AG04450 (cell line): Measurements from ENCODE around the gene PLET1. TPM values are rescaled to one million over a fixed set of nuclear protein-coding genes. Genes with fewer than 3 reads are reported as not detected.

ENCODE experiments used
- CTCF ChIA-PET: fragments of 300-600, 350-600 bp; formaldehyde crosslinking; extraction: SDS; loops from one replicate; lab custom pipeline; 2022; ENCODE audit warnings: antibody characterized with exemption, inconsistent platforms; lab: Charles Lee
- POLR2A ChIA-PET: fragments of 350-600 bp; formaldehyde crosslinking; extraction: SDS; loops from one replicate; lab custom pipeline; 2021; ENCODE audit warnings: antibody characterized with exemption, inconsistent platforms; lab: Yijun Ruan, JAX
- DNase-seq: peaks from one replicate; pipeline ENCODE4 v3.0.0-alpha.2; 2011; ENCODE audit warnings: low read depth, low spot score
- H3K27ac ChIP-seq: one replicate; pipeline ENCODE4 v1.5.1; 2012; ENCODE audit warnings: low read depth, low read length, control low read depth
- H3K27me3 ChIP-seq: one replicate; pipeline ENCODE4 v1.6.0; 2012; ENCODE audit warnings: low read length; ENCODE audit not compliant: control insufficient read depth, insufficient read depth
- H3K4me3 ChIP-seq: 2 replicates; pipeline ENCODE4 v1.5.1; 2011; ENCODE audit warnings: mild to moderate bottlenecking, low read depth, low read length, control low read depth
- H3K9me3 ChIP-seq: 2 replicates; pipeline ENCODE4 v1.5.1; 2012; ENCODE audit warnings: low read length; ENCODE audit not compliant: control insufficient read depth, insufficient read depth
- CTCF ChIP-seq: IDR thresholded peaks from 2 replicates; pipeline ENCODE4 v1.5.1; 2011; ENCODE audit warnings: low read depth, low read length, control low read depth, inconsistent platforms
- polyA plus RNA-seq: library from polyadenylated mRNA; depleted of rRNA; stranded (reverse); fragments of >200 nt; gene quantifications from 2 replicates; pipeline ENCODE4 v1.2.3, GENCODE V29; 2011

Gene PLET1
- polyA plus RNA-seq, 1 experiment = not detected

DNA sequence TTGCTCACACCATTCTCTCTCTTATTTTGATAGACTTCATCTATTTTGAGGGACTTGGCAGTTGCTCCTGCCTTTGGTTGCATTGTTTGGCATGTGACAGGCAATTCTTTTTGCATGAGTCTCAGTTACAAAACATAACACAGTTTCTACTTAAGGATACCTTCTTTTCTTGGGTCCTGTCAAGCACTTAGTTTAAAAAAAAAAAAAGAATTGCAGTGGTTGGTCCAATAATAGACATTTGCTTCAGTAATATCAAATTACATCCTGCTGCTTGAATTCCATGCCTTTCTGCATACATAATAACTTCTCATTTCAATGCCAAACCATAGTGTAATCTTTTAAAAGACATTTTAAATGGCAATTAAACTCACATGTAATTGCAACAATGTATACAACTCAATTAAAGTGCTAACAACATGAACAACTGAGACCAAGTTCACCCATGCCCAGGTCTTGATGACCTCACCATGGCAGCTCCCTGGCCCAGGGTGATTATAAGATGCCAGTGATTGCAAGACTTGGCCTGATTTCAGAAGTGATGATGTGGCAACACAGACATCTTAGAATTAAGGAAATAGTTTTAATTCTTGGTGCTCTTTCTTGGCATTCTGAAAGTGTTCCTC, 32.2 kb upstream of the PLET1 start:
- H3K4me3 ChIP-seq = no peak overlapping the region
- H3K27me3 ChIP-seq = no peaks in the 10 kb centered on the region
- CTCF ChIA-PET = interaction anchor here (1.2 to 2.9 kb wide), 3 partner anchors 13 to 295 kb away, joined by 3 to 16 read pairs (median 9); no protein-coding TSS in a partner anchor
- no peaks in the 10 kb centered on the region for H3K9me3 ChIP-seq
- POLR2A ChIA-PET = interaction anchor here (0.6 to 1.6 kb wide), 3 partner anchors 43 to 271 kb away, joined by 3 to 6 read pairs (median 5); no protein-coding TSS in a partner anchor
- peak; percentile 70 for DNase-seq
- TF ChIP-seq CTCF = no peak
- peak overlapping the region; percentile 58 for H3K27ac ChIP-seq

GRCh38 chr11:112292188-112292587, 31.5 kb upstream of the PLET1 start:
- POLR2A ChIA-PET = interaction anchor here (0.5 to 1.6 kb wide), 3 partner anchors 72 to 101 kb away, joined by 3 to 5 read pairs (median 3); no protein-coding TSS in a partner anchor
- TF ChIP-seq CTCF = no peak

GRCh38 chr11:112291191-112291590, 30.5 kb upstream of the PLET1 start:
- ChIA-PET CTCF (interaction anchor here (0.7 to 1.7 kb wide), 2 partner anchors 84 to 999 kb away, joined by 3 to 7 read pairs; no protein-coding TSS in a partner anchor), POLR2A (no interaction called here)
- no peak overlapping the region for H3K27ac ChIP-seq
- H3K27me3 ChIP-seq = no peaks in the 10 kb centered on the region
- no peak for DNase-seq
- peak overlapping the region; percentile 78; the same call in 1 of the 2 replicates for H3K4me3 ChIP-seq
- no peak for TF ChIP-seq CTCF
- H3K9me3 ChIP-seq = no peaks in the 10 kb centered on the region

More at GRCh38 chr11:112292188-112292587, 31.5 kb upstream of the PLET1 start:
- CTCF ChIA-PET = interaction anchor here (0.6 to 2.9 kb wide), 6 partner anchors 11 to 1308 kb away, joined by 3 to 16 read pairs (median 4); no protein-coding TSS in a partner anchor
- Histone ChIP-seq H3K9me3 (no peaks in the 10 kb centered on the region), H3K27me3 (no peaks in the 10 kb centered on the region), H3K4me3 (no peak overlapping the region), H3K27ac (no peak overlapping the region)
- DNase-seq = no peak

DNA sequence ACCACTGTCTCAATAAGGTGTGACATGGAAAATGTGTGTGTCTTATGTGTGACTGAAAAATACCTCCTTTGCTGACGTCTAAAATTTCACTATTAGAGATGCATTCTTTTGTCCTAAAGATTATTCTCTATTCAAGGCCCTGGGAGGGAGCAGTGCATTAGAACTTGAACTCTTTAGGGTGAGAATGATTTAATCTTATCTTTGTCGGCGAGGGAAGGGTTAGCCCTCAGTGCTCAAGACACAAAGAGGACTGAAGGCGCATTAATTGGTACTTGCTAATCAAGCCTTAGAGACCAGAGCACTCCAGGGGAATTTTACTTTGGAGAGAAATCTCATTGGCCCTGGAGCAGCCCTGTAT, 29.8 kb upstream of the PLET1 start:
- POLR2A ChIA-PET = no interaction called here
- no peaks in the 10 kb centered on the region for H3K9me3 ChIP-seq
- TF ChIP-seq CTCF = no peak
- CTCF ChIA-PET = no interaction called here
- no peak for DNase-seq
- no peak overlapping the region for H3K27ac ChIP-seq
- H3K4me3 ChIP-seq = peak overlapping the region; percentile 78
- H3K27me3 ChIP-seq = no peaks in the 10 kb centered on the region
